Measurements from ENCODE around the gene KLHL35.
A peak's percentile ranks its signal among the peaks of the same experiment; 100 is the strongest.
"Not testable (repeated sequence)": the region's sequence is repeated elsewhere in the genome, so short reads cannot be mapped to it uniquely, and the experiment has no call there.

Gene KLHL35

GRCh38 chr11:75388386-75389275, 44.4 kb downstream of the KLHL35 start:
- DNase-seq (ENCODE audit: low spot score): peak; percentile 84

- no peak for DNase-seq (ENCODE audit: low spot score)
Observed at GRCh38 chr11:75387736-75388294, 45.2 kb downstream of the KLHL35 start.

- DNase-seq (ENCODE audit: low spot score): no peak
Observed at GRCh38 chr11:75386942-75387630, 45.9 kb downstream of the KLHL35 start.

GRCh38 chr11:75384438-75385080, 48.4 kb downstream of the KLHL35 start:
- DNase-seq (ENCODE audit: low spot score): peak; percentile 59

GRCh38 chr11:75383246-75383645, 49.8 kb downstream of the KLHL35 start:
- no peak for DNase-seq (ENCODE audit: low spot score)

GRCh38 chr11:75380716-75381420, 52.1 kb downstream of the KLHL35 start:
- no peak for DNase-seq (ENCODE audit: low spot score)

GRCh38 chr11:75380245-75380644, 52.8 kb downstream of the KLHL35 start:
- no peak for DNase-seq (ENCODE audit: low spot score)

- DNase-seq (ENCODE audit: low spot score): not testable (repeated sequence)
Observed at GRCh38 chr11:75378776-75379175, 54.2 kb downstream of the KLHL35 start.

GRCh38 chr11:75376175-75376574, 56.8 kb downstream of the KLHL35 start:
- no peak for DNase-seq (ENCODE audit: low spot score)

GRCh38 chr11:75375626-75376025, 57.4 kb downstream of the KLHL35 start:
- no peak for DNase-seq (ENCODE audit: low spot score)

GRCh38 chr11:75374646-75375045, 58.4 kb downstream of the KLHL35 start:
- no peak for DNase-seq (ENCODE audit: low spot score)

GRCh38 chr11:75373201-75373600, 59.8 kb downstream of the KLHL35 start:
- DNase-seq (ENCODE audit: low spot score): no peak
